ENCODE results near the gene MRPS23. TPM values are rescaled to one million over a fixed set of nuclear protein-coding genes. Genes with fewer than 3 reads are reported as not detected.

The MRPS23 gene
- total and polyA plus RNA-seq, 2 of the 13 experiments (the other 11 are each of a cell fraction or from before 2014, with no cell fraction given), result 63.2 to 181 TPM

DNA sequence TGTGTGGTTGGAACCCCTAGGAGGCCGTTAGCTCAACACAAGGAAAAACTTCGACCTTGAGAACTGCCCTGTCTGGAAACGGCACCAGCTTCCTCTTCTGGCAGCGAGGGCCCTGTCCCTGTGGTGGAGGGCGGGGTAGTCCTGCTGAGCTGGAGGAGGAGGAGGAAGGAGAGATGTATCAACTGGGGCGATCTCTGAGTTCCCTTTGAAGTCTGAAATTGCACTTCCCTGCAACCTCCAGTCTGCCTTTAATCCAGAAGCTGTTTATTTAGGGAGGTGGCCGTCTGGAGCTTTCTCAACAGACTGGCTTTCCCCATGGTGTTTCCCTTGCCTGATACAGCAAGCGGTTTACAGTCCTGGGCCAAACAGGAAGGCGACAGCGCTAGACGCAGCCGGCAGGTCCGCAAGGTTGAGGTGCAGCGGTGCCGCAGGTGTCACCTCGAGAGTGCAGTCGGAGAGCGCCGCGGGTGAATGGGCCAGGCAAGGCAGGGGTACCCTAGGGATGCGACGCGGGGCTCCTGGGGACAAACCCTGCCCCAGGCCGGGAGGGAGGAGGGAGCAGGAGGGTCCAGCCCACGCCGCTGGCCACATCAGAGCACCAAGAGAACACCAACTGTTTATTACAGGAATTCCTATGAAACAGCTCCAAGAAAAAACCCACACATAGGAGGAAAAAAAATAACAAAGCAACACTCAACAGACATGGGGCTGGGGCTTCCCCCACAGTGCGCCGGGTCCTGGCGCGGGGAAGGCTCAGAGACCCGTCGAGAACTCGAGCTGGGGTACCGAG, 11.4 kb upstream of the MRPS23 start (continued):
- TF ChIP-seq, protein P1, sequence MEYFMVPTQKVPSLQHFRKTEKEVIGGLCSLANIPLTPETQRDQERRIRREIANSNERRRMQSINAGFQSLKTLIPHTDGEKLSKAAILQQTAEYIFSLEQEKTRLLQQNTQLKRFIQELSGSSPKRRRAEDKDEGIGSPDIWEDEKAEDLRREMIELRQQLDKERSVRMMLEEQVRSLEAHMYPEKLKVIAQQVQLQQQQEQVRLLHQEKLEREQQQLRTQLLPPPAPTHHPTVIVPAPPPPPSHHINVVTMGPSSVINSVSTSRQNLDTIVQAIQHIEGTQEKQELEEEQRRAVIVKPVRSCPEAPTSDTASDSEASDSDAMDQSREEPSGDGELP (IDR thresholded peaks at IDR 0.05; ENCODE audit: borderline replicate concordance, low read depth), result peak; percentile 43; the same call in 1 of the 2 replicates
- no peak; the same call in 1 of the 2 replicates for TF ChIP-seq TAF1 (CRISPR knock-in tag; IDR thresholded peaks at IDR 0.05)
- no peak; the same call in 1 of the 2 replicates for TF ChIP-seq FOXJ3 (CRISPR knock-in tag; IDR thresholded peaks at IDR 0.05; ENCODE audit: borderline replicate concordance)
- no peak; the same call in 1 of the 2 replicates for TF ChIP-seq ZNF136 (CRISPR knock-in tag; IDR thresholded peaks at IDR 0.05; ENCODE audit: low read depth)
- no peak for TF ChIP-seq GFI1 (CRISPR knock-in tag; IDR thresholded peaks at IDR 0.05; ENCODE audit: borderline replicate concordance)
- TF ChIP-seq, protein P2, sequence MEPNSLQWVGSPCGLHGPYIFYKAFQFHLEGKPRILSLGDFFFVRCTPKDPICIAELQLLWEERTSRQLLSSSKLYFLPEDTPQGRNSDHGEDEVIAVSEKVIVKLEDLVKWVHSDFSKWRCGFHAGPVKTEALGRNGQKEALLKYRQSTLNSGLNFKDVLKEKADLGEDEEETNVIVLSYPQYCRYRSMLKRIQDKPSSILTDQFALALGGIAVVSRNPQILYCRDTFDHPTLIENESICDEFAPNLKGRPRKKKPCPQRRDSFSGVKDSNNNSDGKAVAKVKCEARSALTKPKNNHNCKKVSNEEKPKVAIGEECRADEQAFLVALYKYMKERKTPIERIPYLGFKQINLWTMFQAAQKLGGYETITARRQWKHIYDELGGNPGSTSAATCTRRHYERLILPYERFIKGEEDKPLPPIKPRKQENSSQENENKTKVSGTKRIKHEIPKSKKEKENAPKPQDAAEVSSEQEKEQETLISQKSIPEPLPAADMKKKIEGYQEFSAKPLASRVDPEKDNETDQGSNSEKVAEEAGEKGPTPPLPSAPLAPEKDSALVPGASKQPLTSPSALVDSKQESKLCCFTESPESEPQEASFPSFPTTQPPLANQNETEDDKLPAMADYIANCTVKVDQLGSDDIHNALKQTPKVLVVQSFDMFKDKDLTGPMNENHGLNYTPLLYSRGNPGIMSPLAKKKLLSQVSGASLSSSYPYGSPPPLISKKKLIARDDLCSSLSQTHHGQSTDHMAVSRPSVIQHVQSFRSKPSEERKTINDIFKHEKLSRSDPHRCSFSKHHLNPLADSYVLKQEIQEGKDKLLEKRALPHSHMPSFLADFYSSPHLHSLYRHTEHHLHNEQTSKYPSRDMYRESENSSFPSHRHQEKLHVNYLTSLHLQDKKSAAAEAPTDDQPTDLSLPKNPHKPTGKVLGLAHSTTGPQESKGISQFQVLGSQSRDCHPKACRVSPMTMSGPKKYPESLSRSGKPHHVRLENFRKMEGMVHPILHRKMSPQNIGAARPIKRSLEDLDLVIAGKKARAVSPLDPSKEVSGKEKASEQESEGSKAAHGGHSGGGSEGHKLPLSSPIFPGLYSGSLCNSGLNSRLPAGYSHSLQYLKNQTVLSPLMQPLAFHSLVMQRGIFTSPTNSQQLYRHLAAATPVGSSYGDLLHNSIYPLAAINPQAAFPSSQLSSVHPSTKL (CRISPR knock-in tag; IDR thresholded peaks at IDR 0.05), result peak; percentile 82
- TF ChIP-seq SPEN (CRISPR knock-in tag; IDR thresholded peaks at IDR 0.05; ENCODE audit: low read depth), result no peak; the same call in 1 of the 2 replicates
- TF ChIP-seq PRDM10 (CRISPR knock-in tag; IDR thresholded peaks at IDR 0.05; ENCODE audit: low read depth), result no peak; the same call in 1 of the 2 replicates
- no peak for TF ChIP-seq MTF2 (CRISPR knock-in tag; IDR thresholded peaks at IDR 0.05; ENCODE audit: borderline replicate concordance)
- TF ChIP-seq ZNF562 (CRISPR knock-in tag; IDR thresholded peaks at IDR 0.05; ENCODE audit: borderline replicate concordance), result no peak
- TF ChIP-seq GZF1 (CRISPR knock-in tag; IDR thresholded peaks at IDR 0.05), result no peak
- peak; percentile 64; the same call in 1 of the 2 replicates for TF ChIP-seq SNAPC5 (CRISPR knock-in tag; IDR thresholded peaks at IDR 0.05; ENCODE audit: borderline replicate concordance)
- TF ChIP-seq ZBTB21 (CRISPR knock-in tag; IDR thresholded peaks at IDR 0.05), result no peak
- no peak for TF ChIP-seq MTA3 (CRISPR knock-in tag; IDR thresholded peaks at IDR 0.05)
- TF ChIP-seq RBM39 (IDR thresholded peaks at IDR 0.05; ENCODE audit: low read depth, low read length, poor library complexity, severe bottlenecking), result no peak
- no peak for TF ChIP-seq ZNF275 (CRISPR knock-in tag; IDR thresholded peaks at IDR 0.05; ENCODE audit: borderline replicate concordance)
- no peak for TF ChIP-seq KLF9 (CRISPR knock-in tag; IDR thresholded peaks at IDR 0.05; ENCODE audit: low read depth)
- no peak for TF ChIP-seq ZNF460 (CRISPR knock-in tag; IDR thresholded peaks at IDR 0.05; ENCODE audit: borderline replicate concordance)
- no peak for TF ChIP-seq YY1 (IDR thresholded peaks at IDR 0.05; ENCODE audit: insufficient read depth, insufficient replicate concordance, low read depth, low read length)

Data from HepG2 (cell line).